Left lung (tissue), 10 donors: ENCODE results near the gene GORASP1. TPM values are rescaled to one million over a fixed set of nuclear protein-coding genes. Genes with fewer than 3 reads are reported as not detected.
A peak's percentile ranks its signal among the peaks of the same experiment; 100 is the strongest.

Experiments
- ATAC-seq: fragments of 200-7000 bp; cut with Tn5 transposase; one replicate; pipeline ENCODE4 v1.9.1; 2020; ENCODE audit warnings: moderate library complexity
- DNase-seq, 4 donors: peaks; one replicate each; pipeline ENCODE4 v3.0.0-alpha.2; 2013 to 2020
- H3K27ac ChIP-seq, 2 donors: fragments of 200-600 bp; sonication (generic) in 1 of 2; one replicate each; pipeline versions ENCODE4 v1.5.0 to v1.8.0; 2020 to 2021
- H3K27me3 ChIP-seq, 2 donors: fragments of 200-600 bp; sonication (generic) in 1 of 2; one replicate each; pipeline versions ENCODE4 v1.5.0 to v1.8.0; 2020 to 2021
- H3K36me3 ChIP-seq, 2 donors: fragments of 200-600 bp; sonication (generic) in 1 of 2; one replicate each; pipeline versions ENCODE4 v1.5.0 to v1.8.0; 2020 to 2021
- H3K4me1 ChIP-seq, 2 donors: fragments of 200-600 bp; one replicate each; pipeline ENCODE4 v1.8.0; 2021
- H3K4me3 ChIP-seq, 2 donors: fragments of 200-600 bp; sonication (generic) in 1 of 2; one replicate each; pipeline versions ENCODE4 v1.5.0 to v1.8.0; 2020 to 2021; ENCODE audit warnings: mild to moderate bottlenecking in 1 of 2
- H3K9me3 ChIP-seq, 2 donors: fragments of 200-600 bp; sonication (generic) in 1 of 2; one replicate each; pipeline versions ENCODE4 v1.5.0 to v1.8.0; 2020 to 2021
- intact Hi-C, 2 donors: fragments of 100-400 bp; cut with DNase I; formaldehyde crosslinking; loops; one replicate each; pipeline versions ENCODE4 v1.11.2 to v1.14.2; 2022
- polyA plus RNA-seq, 6 donors: library from polyadenylated mRNA; unstranded; fragments of 120-200 nt; gene quantifications; one replicate each; pipeline ENCODE4 v1.2.1, GENCODE V29; 2013; ENCODE audit not compliant: insufficient read length in 6 of 6
- total RNA-seq, 2 donors: library from RNA; stranded (reverse); fragmentation: NEBNext Ultra II Directional; extraction: Animal tissue kit (Norgen Biotek cat#: 25700); gene quantifications; one replicate each; pipeline ENCODE4 v1.2.1, GENCODE V29; 2021
- TF ChIP-seq, protein P1 (sequence below), 2 donors: fragments of 200-600 bp; sonication (generic) in 1 of 2; IDR thresholded peaks; one replicate each; pipeline versions ENCODE4 v1.5.0 to v1.8.0; 2021; ENCODE audit warnings: antibody characterized with exemption in 2 of 2
- donor health status: DM: no; HTN: yes; CAD: no.
- donor health status: DM: no; HTN: no; CAD: no.

Gene GORASP1
- total and polyA plus RNA-seq, 8 donors = 57.9 to 73.9 (median 62.8) TPM

DNA sequence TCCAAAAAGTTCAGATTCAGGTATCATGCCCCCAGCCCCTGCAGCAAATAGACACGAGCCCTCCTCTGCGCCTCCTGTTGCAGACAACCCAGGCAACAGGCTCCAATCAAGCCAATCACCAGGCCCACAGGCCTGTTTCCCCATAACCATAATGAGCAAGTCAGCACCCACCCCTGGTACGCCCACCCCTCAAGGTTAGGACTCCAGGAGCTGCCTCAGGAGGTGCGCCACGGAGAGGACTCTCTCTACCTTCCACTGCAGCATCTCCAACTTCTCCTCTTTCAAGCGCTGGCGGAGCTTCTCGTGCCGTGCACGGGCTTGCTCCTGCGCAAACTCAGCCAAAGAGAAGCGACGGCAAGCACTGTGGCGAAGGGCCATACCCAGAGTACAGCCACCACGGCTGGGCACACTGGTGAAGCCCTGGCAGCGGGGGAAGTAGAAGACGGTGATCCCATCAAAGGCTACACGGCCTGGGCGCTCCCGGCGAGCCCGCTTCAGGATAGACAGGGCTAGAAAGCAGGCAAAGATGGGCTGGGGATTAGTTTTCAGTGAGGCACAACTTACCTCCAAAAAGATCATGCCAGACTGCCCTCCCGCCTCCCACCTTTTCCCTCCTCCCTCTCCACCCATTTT lies 37.4 kb upstream of the GORASP1 start:
- TF ChIP-seq, protein P1, sequence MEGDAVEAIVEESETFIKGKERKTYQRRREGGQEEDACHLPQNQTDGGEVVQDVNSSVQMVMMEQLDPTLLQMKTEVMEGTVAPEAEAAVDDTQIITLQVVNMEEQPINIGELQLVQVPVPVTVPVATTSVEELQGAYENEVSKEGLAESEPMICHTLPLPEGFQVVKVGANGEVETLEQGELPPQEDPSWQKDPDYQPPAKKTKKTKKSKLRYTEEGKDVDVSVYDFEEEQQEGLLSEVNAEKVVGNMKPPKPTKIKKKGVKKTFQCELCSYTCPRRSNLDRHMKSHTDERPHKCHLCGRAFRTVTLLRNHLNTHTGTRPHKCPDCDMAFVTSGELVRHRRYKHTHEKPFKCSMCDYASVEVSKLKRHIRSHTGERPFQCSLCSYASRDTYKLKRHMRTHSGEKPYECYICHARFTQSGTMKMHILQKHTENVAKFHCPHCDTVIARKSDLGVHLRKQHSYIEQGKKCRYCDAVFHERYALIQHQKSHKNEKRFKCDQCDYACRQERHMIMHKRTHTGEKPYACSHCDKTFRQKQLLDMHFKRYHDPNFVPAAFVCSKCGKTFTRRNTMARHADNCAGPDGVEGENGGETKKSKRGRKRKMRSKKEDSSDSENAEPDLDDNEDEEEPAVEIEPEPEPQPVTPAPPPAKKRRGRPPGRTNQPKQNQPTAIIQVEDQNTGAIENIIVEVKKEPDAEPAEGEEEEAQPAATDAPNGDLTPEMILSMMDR (IDR thresholded peaks at IDR 0.05) = no peak
- Histone ChIP-seq H3K4me3 (no peak overlapping the region), H3K27ac (no peak overlapping the region), H3K9me3 (no peaks in the 10 kb centered on the region), H3K4me1 (peaks cover 62 to 99% of the 10 kb centered on the region in 2 donors), H3K27me3 (no peaks in the 10 kb centered on the region), H3K36me3 (peaks cover 0 to 67% of the 10 kb centered on the region in 2 donors)
- intact Hi-C loops = loop anchor here in 1 of 2 donors (5.0 kb wide), 1 partner anchor 37 kb away; no protein-coding TSS in a partner anchor
- DNase-seq (no peak), ATAC-seq (no peak)

DNA sequence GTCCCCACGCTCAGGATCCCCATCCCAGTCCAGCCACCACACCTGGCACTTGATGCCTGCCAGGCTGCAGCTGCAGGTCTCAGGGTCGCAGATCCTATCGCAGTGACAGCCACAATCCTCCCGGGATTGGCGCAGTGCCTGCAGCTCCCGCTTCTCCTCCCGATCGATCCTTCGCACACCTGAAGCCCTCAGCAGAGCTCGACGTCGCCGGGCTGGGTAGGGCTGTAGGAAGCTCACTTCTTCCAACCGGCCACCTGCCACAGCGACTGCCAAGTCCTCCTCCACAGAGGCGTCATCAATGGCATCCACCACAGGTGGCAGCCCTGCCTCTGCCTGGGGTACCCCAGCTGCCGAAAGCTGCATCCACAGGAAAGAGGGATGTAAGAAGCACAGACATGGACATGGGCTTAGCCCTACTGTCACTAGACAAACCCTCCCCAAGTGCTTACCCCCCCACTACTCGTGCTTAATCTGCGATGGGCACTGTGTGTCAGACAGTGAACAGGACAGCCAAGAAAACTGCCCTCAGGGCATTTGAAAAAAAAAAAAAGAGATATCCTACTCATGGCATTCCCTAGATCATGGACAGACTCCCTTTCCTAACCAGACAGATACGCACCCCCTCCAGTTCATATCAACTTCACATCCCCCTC lies 36.8 kb upstream of the GORASP1 start:
- Histone ChIP-seq H3K27ac (no peak overlapping the region), H3K4me3 (no peak overlapping the region), H3K36me3 (peaks cover 0 to 68% of the 10 kb centered on the region in 2 donors), H3K4me1 (peaks cover 55 to 99% of the 10 kb centered on the region in 2 donors), H3K9me3 (no peaks in the 10 kb centered on the region), H3K27me3 (no peaks in the 10 kb centered on the region)
- ATAC-seq (no peak), DNase-seq (no peak)
- TF ChIP-seq, protein P1 (IDR thresholded peaks at IDR 0.05) = no peak
- intact Hi-C loops = no loop called here

DNA sequence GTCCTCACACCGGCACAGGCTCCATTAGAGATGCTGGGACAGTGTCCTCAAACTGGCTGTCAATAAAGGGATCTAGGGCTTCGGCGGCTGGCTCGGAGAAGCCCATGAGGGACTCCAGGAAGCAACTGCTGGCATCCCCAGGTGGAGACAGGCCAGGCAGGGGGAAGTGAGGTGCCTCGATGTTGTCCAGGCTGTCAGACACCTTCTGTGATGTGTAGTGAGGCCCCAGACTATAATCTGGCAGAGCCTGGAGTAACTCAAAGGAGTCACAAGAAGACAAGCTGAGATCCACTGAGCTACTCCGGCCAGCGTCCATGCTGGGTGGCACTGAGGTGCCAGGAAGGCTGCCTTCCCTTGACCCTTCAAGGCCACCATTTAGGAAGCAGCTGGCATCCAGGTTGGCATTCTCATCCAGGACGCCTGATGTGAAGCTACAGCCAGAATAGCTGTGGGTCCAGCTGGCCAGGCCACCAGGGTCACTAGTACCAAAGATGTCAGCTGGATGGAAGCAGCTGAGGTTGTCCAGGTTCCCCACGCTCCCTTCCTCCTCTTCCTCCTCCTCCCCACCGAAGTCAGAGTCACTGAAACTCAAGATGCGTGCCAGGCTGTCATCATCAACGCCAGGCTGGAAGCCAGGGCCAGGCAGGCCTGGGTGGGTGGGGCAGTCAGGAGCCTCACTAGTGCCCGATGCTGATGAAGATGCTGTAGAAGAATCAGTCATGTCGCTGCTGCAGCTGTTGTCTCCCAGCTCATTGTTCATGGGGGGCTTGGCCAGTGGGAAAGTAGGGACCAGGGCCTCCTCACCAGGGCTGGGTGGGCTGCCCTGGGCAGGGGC lies 35.8 kb upstream of the GORASP1 start:
- no peaks in the 10 kb centered on the region for H3K27me3 ChIP-seq
- H3K4me3 ChIP-seq = no peak overlapping the region
- peaks cover 0 to 76% of the 10 kb centered on the region in 2 donors for H3K36me3 ChIP-seq
- intact Hi-C loops = no loop called here
- DNase-seq (no peak), ATAC-seq (no peak)
- TF ChIP-seq, protein P1 (IDR thresholded peaks at IDR 0.05) = no peak
- H3K27ac ChIP-seq = no peak overlapping the region
- H3K9me3 ChIP-seq = no peaks in the 10 kb centered on the region
- peaks cover 46 to 96% of the 10 kb centered on the region in 2 donors for H3K4me1 ChIP-seq

DNA sequence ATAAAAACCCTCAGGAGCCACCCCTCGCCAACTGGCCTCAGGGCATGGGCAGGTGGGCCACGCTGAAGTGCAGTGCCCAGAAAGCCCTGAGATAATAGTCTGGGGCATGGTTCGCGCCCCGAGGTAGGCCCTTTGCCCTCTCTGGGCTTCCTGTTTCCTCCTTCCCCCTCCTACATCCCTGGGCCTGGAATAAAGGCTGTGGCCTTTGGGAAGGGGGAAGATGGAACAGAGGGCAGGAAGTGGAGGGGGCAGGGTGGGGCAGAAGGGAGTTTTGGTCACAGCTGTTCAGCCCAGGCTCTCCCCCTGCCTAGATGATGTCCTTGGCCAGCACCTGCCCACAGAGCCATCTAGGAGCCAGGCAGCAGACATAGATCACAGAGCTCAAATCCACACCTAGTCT lies 34.6 kb upstream of the GORASP1 start:
- no peaks in the 10 kb centered on the region for H3K27me3 ChIP-seq
- intact Hi-C loops = no loop called here
- DNase-seq = no peak
- ATAC-seq = no peak
- peaks cover 34 to 88% of the 10 kb centered on the region in 2 donors for H3K4me1 ChIP-seq
- TF ChIP-seq, protein P1 (IDR thresholded peaks at IDR 0.05) = no peak
- no peak overlapping the region for H3K4me3 ChIP-seq
- no peaks in the 10 kb centered on the region for H3K9me3 ChIP-seq
- H3K27ac ChIP-seq = peak overlapping the region; percentile 60 to 65
- peaks cover 0 to 86% of the 10 kb centered on the region in 2 donors for H3K36me3 ChIP-seq
